ENCODE data around the gene DNAH7. TPM values are rescaled to one million over a fixed set of nuclear protein-coding genes. Genes with fewer than 3 reads are reported as not detected.
A peak's percentile ranks its signal among the peaks of the same experiment; 100 is the strongest.

DNAH7 gene
- total and polyA plus RNA-seq, 2 donors (not counting 1 experiment from before 2014, with no cell fraction given), result 0.37 to 0.99 TPM

DNA sequence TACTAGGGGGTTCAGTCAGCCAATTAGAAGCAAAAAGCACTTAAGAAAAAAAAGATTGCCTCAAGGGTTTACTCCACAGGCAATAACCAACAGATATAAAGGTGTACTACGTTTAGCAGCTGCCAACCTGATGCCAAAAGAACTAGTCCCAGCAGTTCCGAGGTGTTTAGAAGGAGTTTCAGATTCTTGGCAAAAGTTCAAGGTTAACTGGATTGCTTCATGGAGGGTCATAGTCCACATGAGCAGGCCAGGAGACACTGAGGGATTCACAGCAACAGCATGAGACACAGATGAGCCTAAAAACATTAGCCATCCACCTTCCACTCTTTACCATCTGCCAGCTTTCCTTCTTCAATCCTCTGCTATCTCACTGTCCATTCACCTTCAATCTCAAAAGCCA is 4.9 kb upstream of the DNAH7 start:
- H3K27ac ChIP-seq (ENCODE audit: insufficient read depth, low read length), result no peak overlapping the region
- no peak overlapping the region for H3K9ac ChIP-seq (ENCODE audit: insufficient read depth, low read length)
- H3K4me3 ChIP-seq (replicated peaks in 1 of 4; ENCODE audit: control extremely low read depth in 1 of 4, insufficient read depth in 1 of 4, low read depth in 3 of 4, low read length in 4 of 4), result no peak overlapping the region
- H3K27me3 ChIP-seq (ENCODE audit: control insufficient read depth, insufficient read depth, low read length), result no peaks in the 10 kb centered on the region
- H3K9me3 ChIP-seq (ENCODE audit: control insufficient read depth, insufficient read depth, low read depth, low read length), result no peaks in the 10 kb centered on the region
- TF ChIP-seq, protein P1, sequence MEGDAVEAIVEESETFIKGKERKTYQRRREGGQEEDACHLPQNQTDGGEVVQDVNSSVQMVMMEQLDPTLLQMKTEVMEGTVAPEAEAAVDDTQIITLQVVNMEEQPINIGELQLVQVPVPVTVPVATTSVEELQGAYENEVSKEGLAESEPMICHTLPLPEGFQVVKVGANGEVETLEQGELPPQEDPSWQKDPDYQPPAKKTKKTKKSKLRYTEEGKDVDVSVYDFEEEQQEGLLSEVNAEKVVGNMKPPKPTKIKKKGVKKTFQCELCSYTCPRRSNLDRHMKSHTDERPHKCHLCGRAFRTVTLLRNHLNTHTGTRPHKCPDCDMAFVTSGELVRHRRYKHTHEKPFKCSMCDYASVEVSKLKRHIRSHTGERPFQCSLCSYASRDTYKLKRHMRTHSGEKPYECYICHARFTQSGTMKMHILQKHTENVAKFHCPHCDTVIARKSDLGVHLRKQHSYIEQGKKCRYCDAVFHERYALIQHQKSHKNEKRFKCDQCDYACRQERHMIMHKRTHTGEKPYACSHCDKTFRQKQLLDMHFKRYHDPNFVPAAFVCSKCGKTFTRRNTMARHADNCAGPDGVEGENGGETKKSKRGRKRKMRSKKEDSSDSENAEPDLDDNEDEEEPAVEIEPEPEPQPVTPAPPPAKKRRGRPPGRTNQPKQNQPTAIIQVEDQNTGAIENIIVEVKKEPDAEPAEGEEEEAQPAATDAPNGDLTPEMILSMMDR (conservative IDR thresholded peaks at IDR 0.05 in 1 of 2, IDR thresholded peaks at IDR 0.05 in 1 of 2; ENCODE audit: low read depth in 1 of 2, low read length in 2 of 2), result no peak
- TF ChIP-seq EZH2 (IDR thresholded peaks at IDR 0.05; ENCODE audit: low read length, missing control alignments), result no peak
- H3K79me2 ChIP-seq (ENCODE audit: control insufficient read depth, insufficient read depth, low read length), result no peaks in the 10 kb centered on the region
- no peak overlapping the region for H3K4me2 ChIP-seq (ENCODE audit: extremely low read depth, insufficient read depth, low read length)
- peaks cover 11% of the 10 kb centered on the region for H3K4me1 ChIP-seq (ENCODE audit: control insufficient read depth, extremely low read depth, insufficient read depth, low read length)
- H2AFZ ChIP-seq (ENCODE audit: low read length), result no peak overlapping the region
- H3K36me3 ChIP-seq (ENCODE audit: control insufficient read depth, insufficient read depth, low read length), result no peaks in the 10 kb centered on the region
- no peak for DNase-seq (ENCODE audit: low read depth in 2 of 2)
- no peaks in the 10 kb centered on the region for H4K20me1 ChIP-seq (ENCODE audit: control insufficient read depth, extremely low read depth, insufficient read depth, low read length)

DNA sequence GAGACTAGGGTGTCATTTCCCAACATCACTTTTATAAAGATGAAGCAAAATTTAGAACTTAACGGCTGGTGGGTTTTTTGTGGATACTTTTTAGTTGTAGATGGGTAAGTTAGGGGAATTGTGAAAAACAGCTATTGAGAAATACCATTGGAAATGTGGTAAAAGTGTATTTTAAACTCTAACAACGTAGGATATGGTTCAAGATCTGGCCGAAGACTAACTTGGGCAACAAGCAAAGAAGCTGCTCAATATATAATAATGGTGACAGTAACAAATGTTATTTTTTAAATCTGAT is 1.6 kb downstream of the DNAH7 start:
- Histone ChIP-seq H3K4me1 (ENCODE audit: control insufficient read depth, extremely low read depth, insufficient read depth, low read length) (peaks cover 4% of the 10 kb centered on the region), H3K4me3 (replicated peaks in 1 of 4; ENCODE audit: control extremely low read depth in 1 of 4, insufficient read depth in 1 of 4, low read depth in 3 of 4, low read length in 4 of 4) (no peak overlapping the region), H3K36me3 (ENCODE audit: control insufficient read depth, insufficient read depth, low read length) (no peaks in the 10 kb centered on the region), H3K4me2 (ENCODE audit: extremely low read depth, insufficient read depth, low read length) (no peak overlapping the region), H2AFZ (ENCODE audit: low read length) (no peak overlapping the region), H3K79me2 (ENCODE audit: control insufficient read depth, insufficient read depth, low read length) (no peaks in the 10 kb centered on the region), H3K9me3 (ENCODE audit: control insufficient read depth, insufficient read depth, low read depth, low read length) (no peaks in the 10 kb centered on the region), H3K9ac (ENCODE audit: insufficient read depth, low read length) (no peak overlapping the region), H3K27ac (ENCODE audit: insufficient read depth, low read length) (no peak overlapping the region), H4K20me1 (ENCODE audit: control insufficient read depth, extremely low read depth, insufficient read depth, low read length) (no peaks in the 10 kb centered on the region), H3K27me3 (ENCODE audit: control insufficient read depth, insufficient read depth, low read length) (no peaks in the 10 kb centered on the region)
- TF ChIP-seq, protein P1 (conservative IDR thresholded peaks at IDR 0.05 in 1 of 2, IDR thresholded peaks at IDR 0.05 in 1 of 2; ENCODE audit: low read depth in 1 of 2, low read length in 2 of 2), result no peak
- no peak for TF ChIP-seq EZH2 (IDR thresholded peaks at IDR 0.05; ENCODE audit: low read length, missing control alignments)
- no peak for DNase-seq (ENCODE audit: low read depth in 2 of 2)

DNA sequence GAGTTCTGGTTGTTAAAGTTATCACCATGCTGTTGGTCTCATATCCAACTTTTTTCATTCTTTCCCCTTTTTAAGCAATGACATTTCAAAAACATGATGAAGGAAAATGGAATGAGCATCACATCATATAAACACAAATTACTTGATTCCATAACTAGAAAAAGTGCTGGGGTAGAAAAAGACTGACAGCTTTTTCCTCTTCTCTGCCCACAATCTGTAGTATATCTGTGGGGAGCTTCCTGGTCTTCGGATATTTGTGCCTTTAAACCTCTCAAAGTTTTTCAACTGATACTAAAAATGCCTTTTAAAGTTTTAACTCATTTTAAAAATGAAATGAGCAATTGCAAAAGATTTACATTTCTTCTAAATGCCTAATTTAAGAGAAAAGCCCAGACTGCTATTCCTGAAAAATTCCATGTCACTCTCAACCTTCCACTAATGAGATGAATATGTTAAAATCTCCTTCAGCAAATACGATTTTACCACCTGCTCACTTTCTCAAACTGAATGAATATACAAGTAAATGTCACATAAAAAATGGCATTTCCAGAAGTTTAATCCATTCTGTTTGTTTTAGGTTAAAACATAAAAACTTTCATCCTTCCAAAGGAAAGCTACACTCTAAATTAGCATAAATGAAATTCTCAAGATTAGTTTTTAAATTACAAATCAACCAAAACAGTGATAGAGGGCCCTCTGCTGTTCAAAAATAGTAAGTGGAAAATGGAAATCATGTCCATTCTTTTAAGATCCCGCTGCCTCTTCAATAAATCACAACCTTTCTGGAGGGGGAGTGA is 2.1 kb downstream of the DNAH7 start:
- no peak overlapping the region for H3K4me2 ChIP-seq (ENCODE audit: extremely low read depth, insufficient read depth, low read length)

More for the DNA sequence above, 2.1 kb downstream of the DNAH7 start:
- peak in 1 of 2 donors; percentile 57 for DNase-seq (ENCODE audit: low read depth in 2 of 2)
- H4K20me1 ChIP-seq (ENCODE audit: control insufficient read depth, extremely low read depth, insufficient read depth, low read length), result no peaks in the 10 kb centered on the region
- no peak overlapping the region for H3K9ac ChIP-seq (ENCODE audit: insufficient read depth, low read length)
- H3K36me3 ChIP-seq (ENCODE audit: control insufficient read depth, insufficient read depth, low read length), result no peaks in the 10 kb centered on the region
- H3K4me1 ChIP-seq (ENCODE audit: control insufficient read depth, extremely low read depth, insufficient read depth, low read length), result peaks cover 4% of the 10 kb centered on the region
- no peak overlapping the region for H2AFZ ChIP-seq (ENCODE audit: low read length)
- no peak overlapping the region for H3K4me3 ChIP-seq (replicated peaks in 1 of 4; ENCODE audit: control extremely low read depth in 1 of 4, insufficient read depth in 1 of 4, low read depth in 3 of 4, low read length in 4 of 4)
- H3K9me3 ChIP-seq (ENCODE audit: control insufficient read depth, insufficient read depth, low read depth, low read length), result no peaks in the 10 kb centered on the region
- no peaks in the 10 kb centered on the region for H3K27me3 ChIP-seq (ENCODE audit: control insufficient read depth, insufficient read depth, low read length)
- H3K79me2 ChIP-seq (ENCODE audit: control insufficient read depth, insufficient read depth, low read length), result no peaks in the 10 kb centered on the region
- no peak overlapping the region for H3K27ac ChIP-seq (ENCODE audit: insufficient read depth, low read length)
- no peak for TF ChIP-seq EZH2 (IDR thresholded peaks at IDR 0.05; ENCODE audit: low read length, missing control alignments)
- TF ChIP-seq, protein P1 (conservative IDR thresholded peaks at IDR 0.05 in 1 of 2, IDR thresholded peaks at IDR 0.05 in 1 of 2; ENCODE audit: low read depth in 1 of 2, low read length in 2 of 2), result peak; percentile 45 to 53

Measured in fibroblast of lung (primary cell).